Esophagus squamous epithelium (tissue), 4 donors: ENCODE measurements around the gene IDS.
"Not testable (repeated sequence)": the region's sequence is repeated elsewhere in the genome, so short reads cannot be mapped to it uniquely, and the experiment has no call there.

ENCODE experiments used
- CTCF ChIP-seq, 6 experiments: fragments of 450-650 bp in 4 of 6; fragments of 200-600 bp in 2 of 6; sonication (generic) in 2 of 6; IDR thresholded peaks; one replicate each; pipeline ENCODE4 v1.5.1; 2016 to 2019; ENCODE audit warnings: antibody characterized with exemption in 6 of 6, mild to moderate bottlenecking in 4 of 6, moderate library complexity in 4 of 6
- POLR2A ChIP-seq, 4 donors: fragments of 450-650 bp; IDR thresholded peaks; one replicate each; pipeline ENCODE4 v1.6.1; 2017; ENCODE audit warnings: antibody characterized with exemption in 4 of 4, mild to moderate bottlenecking in 4 of 4, moderate library complexity in 3 of 4

GRCh38 chrX:149525389-149525788 is 20.3 kb upstream of the IDS start:
- TF ChIP-seq CTCF, POLR2A (IDR thresholded peaks at IDR 0.05): not testable (repeated sequence)
